GM21619 (cell line): Measurements from ENCODE around the gene PCP4L1.
"Not testable (repeated sequence)": the region's sequence is repeated elsewhere in the genome, so short reads cannot be mapped to it uniquely, and the experiment has no call there.

ENCODE experiments used
- ATAC-seq: cut with Tn5 transposase; IDR thresholded peaks from one replicate; pipeline ENCODE4 v1.9.1; 2021; ENCODE audit not compliant: unreplicated experiment

Gene PCP4L1

GRCh38 chr1:161258439-161259344 lies at the start of gene PCP4L1:
Gene PCP4L1, plus strand, starts transcription at chr1:161258745. Its CDS starts 230 bp downstream, at chr1:161258975.
- ATAC-seq: peak; percentile 50

DNA sequence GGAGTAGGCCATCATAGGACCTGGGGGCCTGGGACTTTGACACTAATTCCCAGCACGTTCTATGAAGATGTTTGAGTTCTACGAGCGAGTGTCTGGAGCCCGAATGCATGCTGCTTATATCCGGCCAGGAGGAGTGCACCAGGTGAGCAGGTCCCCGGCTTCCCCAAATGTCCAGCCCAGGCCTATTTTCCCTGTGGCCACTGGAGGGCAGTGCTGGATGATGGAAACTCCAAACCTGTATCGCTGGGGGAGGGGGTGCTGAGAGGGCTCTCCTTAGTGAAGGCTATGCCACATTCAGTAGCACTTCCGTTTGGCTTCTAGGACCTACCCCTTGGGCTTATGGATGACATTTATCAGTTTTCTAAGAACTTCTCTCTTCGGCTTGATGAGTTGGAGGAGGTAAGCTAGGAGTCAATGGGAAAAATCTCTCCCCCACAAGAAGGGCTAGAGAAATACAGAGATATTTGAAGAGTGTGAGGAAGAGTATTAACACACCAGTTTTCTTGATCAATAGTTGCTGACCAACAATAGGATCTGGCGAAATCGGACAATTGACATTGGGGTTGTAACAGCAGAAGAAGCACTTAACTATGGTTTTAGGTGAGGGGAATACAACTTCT lies 48.6 kb upstream of the PCP4L1 start:
- no peak for ATAC-seq

DNA sequence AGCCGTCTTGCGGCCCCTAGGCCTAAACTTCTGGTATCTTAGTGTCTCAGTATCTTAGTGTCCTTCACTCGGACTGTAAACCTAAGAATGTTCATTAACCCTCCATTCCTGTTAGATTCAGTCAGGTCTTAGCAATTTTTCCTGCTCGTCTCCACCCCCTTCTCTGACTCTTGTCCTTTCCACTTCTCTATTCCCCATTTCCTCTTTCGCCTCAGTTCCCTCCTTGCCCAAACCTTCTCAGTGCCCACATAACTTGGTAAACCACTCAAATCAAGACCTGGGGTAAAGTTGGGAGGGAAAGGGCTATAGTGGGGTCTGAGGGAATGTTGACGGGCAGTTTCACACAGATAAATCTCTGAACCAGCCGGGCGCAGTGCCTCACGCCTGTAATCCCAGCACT lies 44.2 kb upstream of the PCP4L1 start:
- no peak for ATAC-seq

GRCh38 chr1:161215076-161215475 lies 43.5 kb upstream of the PCP4L1 start, which contains the start of gene FCER1G:
Gene FCER1G, plus strand, starts transcription at chr1:161215295. Its CDS starts 27 bp downstream, at chr1:161215322.
- ATAC-seq: no peak

- peak; percentile 88 for ATAC-seq
Observed at GRCh38 chr1:161216945-161217712, 41.4 kb upstream of the PCP4L1 start.

GRCh38 chr1:161217831-161218230 lies 40.7 kb upstream of the PCP4L1 start:
- ATAC-seq: no peak

DNA sequence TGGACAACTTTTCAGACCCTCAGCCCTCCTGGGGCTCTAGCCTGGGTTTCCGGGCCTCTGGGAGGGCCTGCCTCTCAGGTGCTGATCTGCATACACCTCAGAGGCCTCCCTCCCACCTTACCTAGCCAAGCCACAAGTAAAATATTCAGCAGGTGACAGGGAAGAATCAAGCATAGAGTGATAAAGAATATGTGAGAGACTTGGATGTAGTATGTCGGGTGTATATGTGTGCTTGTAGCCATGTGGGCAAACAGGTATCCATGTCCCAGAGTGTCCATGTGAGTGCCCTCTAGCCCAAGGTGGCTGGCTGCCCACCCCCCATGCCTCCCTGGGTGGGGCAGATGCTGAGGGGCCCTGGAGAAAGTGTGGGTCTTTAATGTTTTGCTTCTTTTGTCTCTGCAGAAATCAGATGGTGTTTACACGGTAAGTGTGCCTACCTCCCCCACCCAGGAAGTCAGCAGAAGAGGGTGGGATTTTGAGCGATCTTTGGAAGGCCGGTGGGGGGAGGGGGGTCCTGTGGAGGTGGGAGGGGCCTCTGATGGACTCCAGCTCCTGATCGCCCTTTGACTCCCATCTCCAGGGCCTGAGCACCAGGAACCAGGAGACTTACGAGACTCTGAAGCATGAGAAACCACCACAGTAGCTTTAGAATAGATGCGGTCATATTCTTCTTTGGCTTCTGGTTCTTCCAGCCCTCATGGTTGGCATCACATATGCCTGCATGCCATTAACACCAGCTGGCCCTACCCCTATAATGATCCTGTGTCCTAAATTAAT lies 40.1 kb upstream of the PCP4L1 start:
- ATAC-seq: no peak

GRCh38 chr1:161219078-161219892 lies 39.3 kb upstream of the PCP4L1 start:
- ATAC-seq: no peak

DNA sequence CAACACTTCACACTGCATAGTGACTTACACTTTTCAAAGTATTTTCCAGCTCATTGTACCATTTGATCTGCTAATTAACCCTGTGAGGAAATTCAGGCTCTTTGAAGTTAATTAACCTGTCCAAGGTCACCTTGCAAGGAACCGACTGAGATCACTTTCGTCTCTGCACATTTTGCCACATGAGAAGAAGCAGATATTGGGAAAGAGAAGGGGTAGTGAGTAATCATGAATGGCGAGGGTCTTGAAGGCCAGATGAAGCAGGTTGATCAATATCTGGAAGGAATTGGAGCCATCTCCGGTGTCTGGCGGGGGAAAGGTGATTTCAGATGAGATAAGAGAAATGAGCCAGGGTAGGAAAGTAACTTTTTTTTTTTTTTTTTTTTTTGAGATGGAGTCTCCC lies 38.5 kb upstream of the PCP4L1 start:
- ATAC-seq: no peak

GRCh38 chr1:161222175-161223019 lies 36.1 kb upstream of the PCP4L1 start:
- no peak for ATAC-seq

DNA sequence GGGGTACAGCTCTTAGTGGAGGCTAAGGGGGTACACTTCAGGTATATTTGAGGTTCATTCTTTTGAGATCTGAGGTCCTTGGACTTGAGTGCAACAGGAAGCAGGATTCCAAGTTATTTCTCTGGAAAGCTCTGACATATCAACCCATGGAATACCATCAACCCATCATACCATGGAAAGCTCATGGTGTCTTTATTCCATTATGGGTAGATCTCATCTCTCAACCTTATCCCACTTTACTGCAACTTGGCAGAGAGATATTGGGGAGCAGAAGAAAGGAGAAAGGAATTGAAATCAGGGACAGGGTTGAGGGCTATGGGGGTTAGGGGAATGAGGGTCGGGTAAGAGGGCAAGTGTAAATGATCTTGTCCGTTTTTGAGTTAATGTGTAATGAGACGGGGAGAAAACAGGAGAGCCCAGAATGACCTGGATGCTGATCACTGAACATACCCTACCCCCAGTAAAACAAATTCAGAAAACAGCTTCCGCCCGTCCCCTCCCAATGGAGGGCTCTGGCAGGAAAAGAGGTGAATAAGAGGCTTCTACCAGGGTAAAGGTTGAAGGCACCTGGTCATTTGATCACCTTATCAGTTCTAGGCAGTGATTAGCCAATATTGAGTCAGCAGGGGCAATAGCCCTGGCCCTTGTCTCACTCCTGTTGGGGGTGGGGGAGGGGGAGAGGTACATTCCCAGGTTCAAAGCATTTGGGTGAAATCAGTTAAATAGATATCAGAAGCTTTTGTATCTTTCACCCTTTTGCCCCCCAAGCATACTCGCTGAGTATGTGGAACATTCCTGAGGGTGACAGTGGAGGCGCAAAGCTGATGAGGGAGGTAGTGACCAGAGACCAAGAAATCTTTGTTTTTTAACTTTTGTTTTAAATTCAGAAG lies 34.5 kb upstream of the PCP4L1 start:
- no peak for ATAC-seq

GRCh38 chr1:161224695-161225087 lies 33.9 kb upstream of the PCP4L1 start:
- not testable (repeated sequence) for ATAC-seq

GRCh38 chr1:161225178-161225533 lies 33.4 kb upstream of the PCP4L1 start:
- no peak for ATAC-seq

DNA sequence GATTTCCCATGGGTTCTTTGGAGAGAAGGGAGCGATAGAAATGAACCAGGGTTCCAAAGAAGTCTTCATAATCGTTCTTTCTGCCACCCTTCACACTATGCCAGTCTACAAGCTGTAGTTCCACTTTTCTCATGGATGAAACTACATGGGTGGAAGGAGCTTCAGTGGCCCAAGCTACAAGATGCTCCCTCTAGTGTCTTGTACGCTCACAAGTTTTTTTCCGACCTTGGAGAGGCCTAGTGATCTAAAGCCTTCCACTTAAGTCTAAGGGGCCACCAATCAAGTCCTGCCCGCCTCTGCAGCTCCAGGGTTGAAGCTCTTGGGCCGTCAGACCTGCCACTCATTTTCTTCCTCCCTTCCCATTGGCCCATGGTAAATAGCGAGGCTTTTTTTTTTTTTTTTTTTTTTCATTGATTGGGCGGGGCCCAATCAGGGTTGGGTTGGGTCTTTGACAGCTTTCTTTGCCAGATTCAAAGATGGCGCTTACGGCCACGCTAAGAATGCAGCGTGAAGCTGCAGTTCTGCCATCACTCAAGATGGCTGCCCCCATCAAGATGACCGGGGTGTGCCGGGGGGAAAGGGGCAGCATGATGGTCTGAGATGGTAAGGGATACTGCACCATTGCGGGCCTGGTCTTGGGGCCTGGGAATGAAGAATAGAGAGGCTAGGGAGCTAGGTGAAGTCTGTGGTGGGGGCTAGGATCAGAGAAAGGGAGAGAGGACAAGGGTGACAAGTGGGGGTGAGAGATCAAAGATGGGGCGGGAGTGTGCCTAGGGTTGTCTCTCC lies 32.8 kb upstream of the PCP4L1 start, which contains the start of gene TOMM40L:
Gene TOMM40L (plus strand): TSS at position 527 of the 786 bp plus-strand sequence. CDS start 430 bp downstream, outside the sequence.
- ATAC-seq: peak; percentile 95

GRCh38 chr1:161226320-161226711 lies 32.2 kb upstream of the PCP4L1 start:
- ATAC-seq: no peak

GRCh38 chr1:161226759-161227158 lies 31.8 kb upstream of the PCP4L1 start:
- no peak for ATAC-seq
